ENCODE results near the gene SSNA1. TPM values are rescaled to one million over a fixed set of nuclear protein-coding genes. Genes with fewer than 3 reads are reported as not detected.

Gene SSNA1
- total RNA-seq, 2 donors from 2014 or later = 39.4 to 48.3 TPM

Other genes with a start within 250 kb of the SSNA1 start
- gene FBXW5, start 243.9 kb upstream of the SSNA1 start, total RNA-seq = 10 to 100 TPM; 84.3 to 88.4 TPM
- 1 to 10 TPM; 1.4 to 2.7 TPM for gene C8G, start 243.4 kb upstream of the SSNA1 start, total RNA-seq
- gene LCN12, start 236.4 kb upstream of the SSNA1 start, total RNA-seq = 1 to 10 TPM; 2.6 to 4.2 TPM
- gene PTGDS, start 211.2 kb upstream of the SSNA1 start, total RNA-seq = 100 to 1,000 TPM in 1 of 2 donors, 10 to 100 TPM in 1; 21.4 to 166 TPM
- gene LCNL1, start 205.7 kb upstream of the SSNA1 start, total RNA-seq = 1 to 10 TPM in 1 of 2 donors, under 1 TPM in 1; 0.96 to 2.9 TPM
- gene PAXX, start 196.3 kb upstream of the SSNA1 start, total RNA-seq = 10 to 100 TPM; 85.7 to 89.9 TPM
- 1 to 10 TPM; 1.9 to 2.1 TPM for gene CLIC3, start 192.1 kb upstream of the SSNA1 start, total RNA-seq
- gene ABCA2, start 160.4 kb upstream of the SSNA1 start, total RNA-seq = 100 to 1,000 TPM; 120 to 131 TPM
- 10 to 100 TPM in 1 of 2 donors, 1 to 10 TPM in 1; 7.7 to 10.6 TPM for gene FUT7, start 156.6 kb upstream of the SSNA1 start, total RNA-seq
- 100 to 1,000 TPM; 139 to 202 TPM for gene NPDC1, start 142.5 kb upstream of the SSNA1 start, total RNA-seq
- under 1 TPM in 1 of 2 donors, not detected in 1; 0.20 TPM for gene ENTPD2, start 134.6 kb upstream of the SSNA1 start, total RNA-seq
- under 1 TPM; 0.27 to 0.39 TPM for gene SAPCD2, start 118.1 kb upstream of the SSNA1 start, total RNA-seq
- gene UAP1L1, start 111.2 kb upstream of the SSNA1 start, total RNA-seq = 10 to 100 TPM in 1 of 2 donors, 1 to 10 TPM in 1; 9.3 to 10.2 TPM
- gene MAN1B1, start 101.7 kb upstream of the SSNA1 start, total RNA-seq = 10 to 100 TPM; 62.0 to 62.3 TPM
- gene DPP7, start 73.9 kb upstream of the SSNA1 start, total RNA-seq = 100 to 1,000 TPM; 270 to 311 TPM
- not detected for gene GRIN1, start 49.5 kb upstream of the SSNA1 start, total RNA-seq
- not detected for gene LRRC26, start 18.6 kb upstream of the SSNA1 start, total RNA-seq
- gene TMEM210, start 16.6 kb upstream of the SSNA1 start, total RNA-seq = not detected
- 100 to 1,000 TPM; 114 to 116 TPM for gene ANAPC2, start 116 bp upstream of the SSNA1 start, total RNA-seq
- gene TPRN, start 12.1 kb downstream of the SSNA1 start, total RNA-seq = 1 to 10 TPM; 5.7 to 6.3 TPM
- 10 to 100 TPM; 21.3 to 21.4 TPM for gene TMEM203, start 17.0 kb downstream of the SSNA1 start, total RNA-seq
- 10 to 100 TPM; 24.0 to 30.7 TPM for gene NDOR1, start 17.0 kb downstream of the SSNA1 start, total RNA-seq
- 1 to 10 TPM; 1.2 to 5.3 TPM for gene RNF208, start 33.6 kb downstream of the SSNA1 start, total RNA-seq
- gene CYSRT1, start 36.5 kb downstream of the SSNA1 start, total RNA-seq = under 1 TPM in 1 of 2 donors, not detected in 1; 0.52 TPM
- gene RNF224, start 38.8 kb downstream of the SSNA1 start, total RNA-seq = not detected
- not detected for gene SLC34A3, start 42.2 kb downstream of the SSNA1 start, total RNA-seq
- gene TUBB4B, start 52.6 kb downstream of the SSNA1 start, total RNA-seq = 10 to 100 TPM; 81.0 to 90.5 TPM
- gene STPG3, start 62.6 kb downstream of the SSNA1 start, total RNA-seq = under 1 TPM in 1 of 2 donors, not detected in 1; 0.62 TPM
- gene NELFB, start 66.7 kb downstream of the SSNA1 start, total RNA-seq = 10 to 100 TPM; 33.2 to 37.8 TPM
- gene TOR4A, start 89.0 kb downstream of the SSNA1 start, total RNA-seq = 1 to 10 TPM; 2.1 to 4.0 TPM
- under 1 TPM; 0.42 to 0.91 TPM for gene NRARP, start 113.6 kb downstream of the SSNA1 start, total RNA-seq
- gene EXD3, start 234.5 kb downstream of the SSNA1 start, total RNA-seq = 10 to 100 TPM; 15.4 to 17.8 TPM
- 1 to 10 TPM; 3.0 to 3.3 TPM for gene NOXA1, start 234.7 kb downstream of the SSNA1 start, total RNA-seq

Measured in T-helper 17 cell (primary cell).